TTC549 (cell line): Measurements from ENCODE around the gene MYORG.
"Not testable (repeated sequence)": the region's sequence is repeated elsewhere in the genome, so short reads cannot be mapped to it uniquely, and the experiment has no call there.

Experiments
- FAIRE-seq: peaks from 2 replicates; lab custom pipeline; 2012; peaks lifted over from hg19 to GRCh38; lab: Jason Lieb, UNC

The MYORG gene

GRCh38 chr9:34368796-34369195, 7.9 kb downstream of the MYORG start:
- FAIRE-seq: not testable (repeated sequence)

GRCh38 chr9:34367751-34368410, 8.8 kb downstream of the MYORG start:
- FAIRE-seq: not testable (repeated sequence)

- FAIRE-seq: no peak
Measured at GRCh38 chr9:34366365-34366764, 10.3 kb downstream of the MYORG start.

GRCh38 chr9:34365282-34365681, 11.4 kb downstream of the MYORG start:
- FAIRE-seq: no peak

GRCh38 chr9:34363619-34364351, 12.9 kb downstream of the MYORG start:
- no peak for FAIRE-seq

DNA sequence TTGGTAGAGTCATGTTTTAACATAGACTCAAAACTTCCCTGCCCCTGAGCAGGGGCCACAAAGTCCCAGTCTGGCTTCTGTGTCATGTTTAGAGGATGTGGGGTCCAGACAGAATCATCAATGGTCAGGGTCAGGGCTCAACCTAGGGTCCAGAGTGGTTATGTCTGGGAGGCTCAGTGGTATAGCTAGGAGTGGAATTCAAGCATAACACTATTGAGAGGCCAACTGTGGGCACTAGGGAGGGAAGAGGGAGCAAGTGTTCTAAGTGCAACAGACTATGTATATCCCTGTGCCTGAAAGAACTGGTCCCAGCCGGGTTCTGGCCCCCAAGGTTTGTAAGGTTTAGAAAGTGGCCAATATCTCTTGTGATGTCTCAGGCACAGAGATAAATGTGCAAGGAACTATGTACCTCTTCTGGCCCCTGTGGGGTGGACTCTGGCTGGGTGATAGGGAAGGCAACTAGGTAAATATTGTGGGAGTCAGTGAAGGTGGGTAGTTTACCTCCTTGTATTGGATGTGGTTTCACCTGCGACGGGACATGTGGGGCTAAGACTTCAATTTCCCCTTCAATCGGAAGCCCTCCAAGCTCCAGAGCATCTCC, 14.0 kb downstream of the MYORG start:
- FAIRE-seq: no peak

DNA sequence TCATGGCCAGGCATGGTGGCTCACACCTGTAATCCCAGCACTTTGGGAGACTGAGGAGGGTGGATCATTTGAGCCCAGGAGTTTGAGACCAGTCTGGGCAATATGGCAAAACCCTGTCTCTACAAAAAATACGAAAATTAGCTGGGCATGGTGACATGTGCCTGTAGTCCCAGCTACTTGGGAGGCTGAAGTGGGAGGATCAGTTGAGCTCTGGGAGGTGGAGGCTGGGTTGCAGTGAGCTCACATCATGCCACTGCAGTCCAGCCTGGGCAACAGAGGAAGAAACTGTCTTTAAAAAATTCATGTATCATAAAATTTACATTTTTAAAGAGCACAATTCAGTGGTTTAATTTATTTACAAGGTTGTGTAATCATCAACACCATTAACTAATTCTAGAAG, 23.7 kb downstream of the MYORG start:
- FAIRE-seq: not testable (repeated sequence)

DNA sequence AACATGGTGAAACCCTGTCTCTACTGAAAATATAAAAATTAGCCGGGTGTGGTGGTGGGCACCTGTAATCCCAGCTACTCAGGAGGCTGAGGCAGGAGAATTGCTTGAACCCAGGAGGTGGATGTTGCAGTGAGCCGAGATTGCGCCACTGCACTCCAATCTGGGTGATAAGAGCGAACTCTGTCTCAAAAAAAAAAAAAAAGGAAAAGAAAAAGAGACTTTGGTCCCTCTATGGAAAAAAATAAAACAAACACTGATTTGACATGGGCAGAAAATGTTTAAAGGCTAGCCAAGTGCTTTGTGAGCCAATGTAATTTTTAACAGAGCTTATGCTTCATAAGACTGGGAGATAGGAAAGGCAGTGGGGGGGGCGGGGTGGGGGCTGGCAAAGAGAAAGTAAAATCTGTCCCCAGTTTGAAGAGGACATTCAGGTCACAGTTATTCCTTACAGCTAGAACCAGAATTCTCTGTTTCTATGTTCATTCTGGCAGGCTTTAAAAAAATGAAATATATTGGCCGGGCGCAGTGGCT, 24.5 kb downstream of the MYORG start:
- not testable (repeated sequence) for FAIRE-seq

GRCh38 chr9:34349324-34349723, 27.4 kb downstream of the MYORG start:
- FAIRE-seq: no peak

- FAIRE-seq: no peak
Measured at GRCh38 chr9:34347800-34348158, 28.9 kb downstream of the MYORG start.

- no peak for FAIRE-seq
Measured at GRCh38 chr9:34346873-34347799, 29.6 kb downstream of the MYORG start.

- no peak for FAIRE-seq
Measured at GRCh38 chr9:34343605-34344004, 33.1 kb downstream of the MYORG start.

DNA sequence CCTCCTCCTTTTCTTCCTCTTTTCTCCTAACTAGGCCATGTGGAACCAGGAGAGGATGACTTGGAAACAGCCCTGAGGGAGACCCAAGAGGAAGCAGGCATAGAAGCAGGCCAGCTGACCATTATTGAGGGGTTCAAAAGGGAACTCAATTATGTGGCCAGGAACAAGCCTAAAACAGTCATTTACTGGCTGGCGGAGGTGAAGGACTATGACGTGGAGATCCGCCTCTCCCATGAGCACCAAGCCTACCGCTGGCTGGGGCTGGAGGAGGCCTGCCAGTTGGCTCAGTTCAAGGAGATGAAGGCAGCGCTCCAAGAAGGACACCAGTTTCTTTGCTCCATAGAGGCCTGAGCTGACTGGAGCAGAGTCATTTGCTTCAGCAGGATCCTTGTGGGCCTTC, 33.6 kb downstream of the MYORG start:
- no peak for FAIRE-seq

DNA sequence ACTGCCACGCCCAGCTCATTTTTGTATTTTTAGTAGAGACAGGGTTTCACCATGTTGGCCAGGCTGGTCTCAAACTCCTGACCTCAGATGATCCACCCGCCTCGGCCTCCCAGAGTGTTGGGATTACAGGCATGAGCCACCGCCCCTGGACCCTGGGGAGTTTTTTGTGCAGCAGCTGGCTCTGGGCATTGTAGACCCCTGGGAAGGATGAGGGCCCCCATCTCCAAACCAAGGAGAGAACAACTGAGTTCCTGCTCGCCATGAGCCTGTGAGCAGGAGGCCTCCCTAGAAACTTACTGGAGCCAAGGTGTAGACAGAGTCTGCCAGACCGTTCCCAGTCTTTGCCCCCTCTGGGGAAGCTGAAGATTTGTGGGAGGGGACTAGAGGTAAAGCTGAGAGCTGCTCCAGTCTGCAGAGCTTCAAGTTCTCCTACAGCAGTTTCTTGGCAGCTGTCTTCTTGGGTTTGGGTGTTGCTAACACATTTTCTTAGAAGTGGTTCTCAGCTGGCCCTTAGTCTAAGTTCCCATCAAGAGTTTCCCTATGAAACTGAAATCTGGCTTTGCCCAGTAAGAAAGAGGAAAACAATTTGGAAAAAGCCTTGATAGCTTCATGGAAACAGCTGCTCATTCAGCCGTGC, 34.9 kb downstream of the MYORG start:
- no peak for FAIRE-seq

DNA sequence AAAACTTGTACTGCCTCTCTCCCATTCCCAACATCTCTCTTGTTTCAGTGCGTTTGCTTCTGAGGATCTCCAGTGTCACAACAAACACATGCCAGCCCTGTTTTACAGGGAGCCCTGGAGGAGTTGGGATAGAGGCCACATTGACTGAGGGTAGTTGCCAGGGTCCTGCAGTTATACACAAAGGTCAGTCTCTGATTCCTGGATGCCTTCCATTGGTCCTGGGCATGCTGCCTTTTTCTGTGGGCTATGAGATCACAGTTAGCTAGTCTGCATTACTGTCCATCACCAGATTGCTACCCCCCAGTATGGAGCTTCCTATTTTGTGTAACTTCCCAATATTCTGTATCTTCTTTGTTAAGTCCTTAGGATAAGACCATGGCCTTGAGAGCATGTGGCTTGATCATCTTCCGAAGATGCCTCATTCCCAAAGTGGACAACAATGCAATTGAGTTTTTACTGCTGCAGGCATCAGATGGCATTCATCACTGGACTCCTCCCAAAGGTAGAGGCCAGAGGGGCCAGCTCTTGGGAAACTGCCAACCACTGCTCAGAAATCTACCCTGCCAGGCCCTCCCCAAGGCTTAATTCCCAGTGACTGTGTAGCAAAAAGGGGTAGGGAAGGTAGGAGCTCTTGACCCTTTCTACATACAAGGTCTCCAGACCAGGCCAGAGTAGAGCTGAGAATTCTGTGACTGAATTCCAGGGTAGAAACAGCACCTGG, 37.9 kb downstream of the MYORG start:
- no peak for FAIRE-seq

- not testable (repeated sequence) for FAIRE-seq
Measured at GRCh38 chr9:34338079-34338478, 38.6 kb downstream of the MYORG start.

- no peak for FAIRE-seq
Measured at GRCh38 chr9:34337403-34337802, 39.3 kb downstream of the MYORG start.

DNA sequence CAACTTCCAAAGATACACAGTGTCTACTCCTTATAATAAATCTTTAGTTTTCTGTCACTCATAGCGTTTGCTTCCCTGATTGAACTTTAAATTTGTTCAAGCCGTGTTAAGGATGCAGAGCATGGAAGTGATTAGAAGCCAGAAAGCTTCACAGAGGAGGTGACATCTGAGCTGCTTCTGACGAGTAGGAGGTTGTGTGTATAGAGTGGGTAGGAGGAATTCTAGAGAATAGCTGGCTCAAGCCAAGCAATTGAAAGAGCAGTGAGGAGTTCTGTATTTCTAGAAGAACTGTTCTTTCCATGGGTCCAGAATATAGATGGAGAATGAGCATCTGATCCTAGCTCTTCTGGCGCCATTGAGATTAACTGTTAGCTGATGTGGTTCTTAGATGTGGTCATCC, 41.3 kb downstream of the MYORG start:
- FAIRE-seq: no peak

DNA sequence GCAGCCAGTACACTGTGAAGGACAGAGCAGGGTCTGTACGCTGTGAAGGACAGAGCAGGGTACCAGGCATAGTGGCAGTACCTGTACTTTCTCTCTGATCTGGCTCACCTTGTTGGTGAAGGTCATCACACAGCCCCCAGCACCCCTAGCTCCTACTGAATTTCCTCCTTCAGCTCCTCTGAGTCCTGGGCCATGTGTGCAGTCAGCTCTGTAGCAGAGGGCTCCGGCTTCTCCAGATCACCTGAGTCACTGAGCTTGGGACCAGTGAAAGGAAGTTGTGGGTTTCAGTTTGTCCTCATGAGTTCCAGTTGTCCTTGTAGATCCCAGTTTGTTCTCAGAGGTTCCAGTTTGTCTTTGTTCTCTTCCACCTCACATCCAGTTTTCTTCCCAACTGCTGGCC, 41.8 kb downstream of the MYORG start:
- FAIRE-seq: no peak

DNA sequence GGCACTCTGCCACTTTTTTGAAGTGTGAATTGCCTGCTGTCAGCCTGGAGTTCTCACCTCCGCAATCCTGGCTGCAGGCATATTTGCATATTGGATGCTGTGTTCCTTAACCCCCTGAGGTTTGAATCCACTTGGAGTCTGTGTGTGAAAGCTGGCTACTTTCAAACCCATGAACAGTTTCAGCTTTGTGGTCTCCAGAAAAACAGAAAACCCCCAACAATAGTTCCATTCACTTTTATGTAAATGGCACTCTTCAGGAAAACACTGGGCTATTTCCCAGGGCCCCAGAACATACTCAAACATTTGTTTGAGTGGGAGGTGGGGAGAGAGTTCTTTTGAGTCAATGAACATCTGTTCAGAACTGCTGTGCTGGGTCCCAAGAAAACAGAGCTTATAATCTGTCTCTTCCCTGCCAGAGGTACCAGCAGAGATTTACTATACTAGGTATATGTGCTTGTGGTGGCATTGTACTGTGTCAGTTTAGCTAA, 42.3 kb downstream of the MYORG start:
- no peak for FAIRE-seq

GRCh38 chr9:34333836-34334235, 42.9 kb downstream of the MYORG start:
- no peak for FAIRE-seq
